H9 (cell line): Measurements from ENCODE around the gene ZPR1. TPM values are rescaled to one million over a fixed set of nuclear protein-coding genes. Genes with fewer than 3 reads are reported as not detected.

ENCODE experiments used
- DNase-seq: peaks from one replicate; pipeline ENCODE4 v3.0.0-alpha.2; 2017
- H2AFZ ChIP-seq: one replicate; pipeline ENCODE4 v1.6.1; 2013; ENCODE audit warnings: mild to moderate bottlenecking, low read length, control low read depth, moderate library complexity
- H2AK5ac ChIP-seq: 2 replicates; pipeline ENCODE4 v1.6.1; 2013; ENCODE audit warnings: low read length, control low read depth, mixed read lengths; ENCODE audit not compliant: insufficient read length
- H2BK120ac ChIP-seq: one replicate; pipeline ENCODE4 v1.6.1; 2013; ENCODE audit warnings: low read depth, mild to moderate bottlenecking, low read length, control low read depth, inconsistent platforms; ENCODE audit not compliant: poor library complexity, severe bottlenecking
- H2BK12ac ChIP-seq: 2 replicates; pipeline ENCODE4 v1.6.1; 2013; ENCODE audit warnings: low read length, control low read depth, mixed read lengths, low read depth; ENCODE audit not compliant: insufficient read length
- H2BK15ac ChIP-seq: 2 replicates; pipeline ENCODE4 v1.6.1; 2013; ENCODE audit warnings: low read depth, low read length, control low read depth
- H2BK20ac ChIP-seq: one replicate; pipeline ENCODE4 v1.6.1; 2013; ENCODE audit warnings: low read depth, mild to moderate bottlenecking, low read length, control low read depth, inconsistent platforms; ENCODE audit not compliant: poor library complexity, severe bottlenecking
- H2BK5ac ChIP-seq: 2 replicates; pipeline ENCODE4 v1.6.1; 2013; ENCODE audit warnings: low read length, control low read depth, mixed read lengths; ENCODE audit not compliant: insufficient read length
- H3K14ac ChIP-seq: 2 replicates; pipeline ENCODE4 v1.6.1; 2013; ENCODE audit warnings: low read length, control low read depth; ENCODE audit not compliant: insufficient read depth
- H3K18ac ChIP-seq: 2 replicates; pipeline ENCODE4 v1.6.1; 2013; ENCODE audit warnings: low read depth, mild to moderate bottlenecking, mixed read lengths, low read length, control low read depth; ENCODE audit not compliant: insufficient read length
- H3K23ac ChIP-seq: 2 replicates; pipeline ENCODE4 v1.6.1; 2013; ENCODE audit warnings: low read length, control low read depth, mixed read lengths, low read depth; ENCODE audit not compliant: insufficient read length
- H3K23me2 ChIP-seq: 2 replicates; pipeline ENCODE4 v1.6.1; 2013; ENCODE audit warnings: low read depth, mild to moderate bottlenecking, mixed read lengths, low read length, control low read depth; ENCODE audit not compliant: insufficient read length, poor library complexity, severe bottlenecking
- H3K27ac ChIP-seq: 2 replicates; pipeline ENCODE4 v1.5.1; 2013; ENCODE audit warnings: low read length, control low read depth, mixed read lengths, low read depth; ENCODE audit not compliant: insufficient read length
- H3K27me3 ChIP-seq: 2 replicates; pipeline ENCODE4 v1.6.1; 2013; ENCODE audit warnings: low read length, control low read depth, inconsistent platforms; ENCODE audit not compliant: insufficient read depth
- H3K4ac ChIP-seq: 2 replicates; pipeline ENCODE4 v1.6.1; 2013; ENCODE audit warnings: low read depth, mild to moderate bottlenecking, control low read depth, inconsistent platforms, low read length, moderate library complexity
- H3K4me1 ChIP-seq: 2 replicates; pipeline ENCODE4 v1.6.1; 2013; ENCODE audit warnings: low read length, control low read depth, inconsistent platforms; ENCODE audit not compliant: insufficient read depth
- H3K4me2 ChIP-seq: 2 replicates; pipeline ENCODE4 v1.6.1; 2013; ENCODE audit warnings: low read length, control low read depth, mixed read lengths; ENCODE audit not compliant: insufficient read length, insufficient read depth
- H3K56ac ChIP-seq: 2 replicates; pipeline ENCODE4 v1.6.1; 2013; ENCODE audit warnings: low read depth, mild to moderate bottlenecking, mixed read lengths, low read length, control low read depth; ENCODE audit not compliant: insufficient read length
- H3K79me1 ChIP-seq: 2 replicates; pipeline ENCODE4 v1.6.1; 2013; ENCODE audit warnings: low read depth, mild to moderate bottlenecking, moderate library complexity, low read length, control low read depth, inconsistent platforms; ENCODE audit not compliant: insufficient read depth, poor library complexity, severe bottlenecking
- H3K79me2 ChIP-seq: 2 replicates; pipeline ENCODE4 v1.6.1; 2013; ENCODE audit warnings: low read length, control low read depth, inconsistent platforms; ENCODE audit not compliant: insufficient read depth
- H3K9ac ChIP-seq: 2 replicates; pipeline ENCODE4 v1.6.1; 2013; ENCODE audit warnings: low read length, control low read depth, mixed read lengths; ENCODE audit not compliant: insufficient read length; ENCODE audit errors: extremely low read depth
- H3K9me3 ChIP-seq: one replicate; pipeline ENCODE4 v1.6.1; 2013; ENCODE audit warnings: low read depth, low read length, inconsistent platforms; ENCODE audit not compliant: control insufficient read depth
- H3T11ph ChIP-seq: one replicate; pipeline ENCODE4 v1.6.1; 2013; ENCODE audit warnings: mild to moderate bottlenecking, low read length, control low read depth, inconsistent platforms
- H4K20me1 ChIP-seq: one replicate; pipeline ENCODE4 v1.6.1; 2013; ENCODE audit not compliant: control insufficient read depth, insufficient read length, insufficient read depth
- H4K5ac ChIP-seq: 2 replicates; pipeline ENCODE4 v1.6.1; 2013; ENCODE audit warnings: low read depth, mild to moderate bottlenecking, mixed read lengths, low read length, control low read depth; ENCODE audit not compliant: insufficient read length
- H4K8ac ChIP-seq: replicated peaks from 2 replicates; pipeline ENCODE4 v1.6.1; 2013; ENCODE audit warnings: low read length, control low read depth, mixed read lengths, low read depth; ENCODE audit not compliant: insufficient read length
- H4K91ac ChIP-seq: 2 replicates; pipeline ENCODE4 v1.6.1; 2013; ENCODE audit warnings: low read depth, mild to moderate bottlenecking, moderate library complexity, mixed read lengths, low read length, control low read depth; ENCODE audit not compliant: insufficient read length
- H3K27ac Mint-ChIP-seq, 3 experiments: 2 replicates in 2 of 3; 3 replicates in 1 of 3; pipeline ENCODE4 v1.8.0; 2020 to 2021; ENCODE audit warnings: mixed read lengths in 3 of 3, mild to moderate bottlenecking in 1 of 3, moderate library complexity in 1 of 3
- H3K27me3 Mint-ChIP-seq: 2 replicates; pipeline ENCODE4 v1.8.0; 2021; ENCODE audit warnings: low read depth, mild to moderate bottlenecking, moderate library complexity, mixed read lengths
- H3K36me3 Mint-ChIP-seq, 3 experiments: 2 replicates in 2 of 3; 3 replicates in 1 of 3; pipeline ENCODE4 v1.8.0; 2020 to 2021; ENCODE audit warnings: low read depth in 3 of 3, mixed read lengths in 3 of 3; ENCODE audit not compliant: insufficient read depth in 1 of 3
- H3K4me1 Mint-ChIP-seq, 2 experiments: 2 replicates each; pipeline ENCODE4 v1.8.0; 2020; ENCODE audit warnings: mixed read lengths in 2 of 2
- H3K4me3 Mint-ChIP-seq, 2 experiments: 2 replicates in 1 of 2; 3 replicates in 1 of 2; pipeline ENCODE4 v1.8.0; 2020 to 2021; ENCODE audit warnings: mild to moderate bottlenecking in 2 of 2, mixed read lengths in 2 of 2, moderate library complexity in 1 of 2
- H3K9me3 Mint-ChIP-seq, 2 experiments: 2 replicates in 1 of 2; 3 replicates in 1 of 2; pipeline ENCODE4 v1.8.0; 2020; ENCODE audit warnings: mild to moderate bottlenecking in 2 of 2, mixed read lengths in 2 of 2, moderate library complexity in 1 of 2
- WGBS: extraction: QIAGEN DNeasy Blood & Tissue Kit; methylation state at CpG from one replicate; pipeline ENCODE4 v1.1.7; 2013; ENCODE audit warnings: missing lambda C conversion rate, low lambda C conversion rate, mixed read lengths; ENCODE audit not compliant: insufficient read length; ENCODE audit errors: extremely low coverage; 5-methylcytosine and 5-hydroxymethylcytosine counted together
- total RNA-seq: library from RNA; stranded (reverse); gene quantifications from 2 replicates; pipeline ENCODE4 v1.2.1, GENCODE V29; 2021
- TF ChIP-seq, protein P1 (sequence below): fragments of 200-600 bp; sonication (generic); conservative IDR thresholded peaks from 3 replicates; pipeline ENCODE4 v1.8.0; 2021; ENCODE audit warnings: antibody characterized with exemption, mild to moderate bottlenecking

The ZPR1 gene
- total RNA-seq, 1 experiment from 2014 or later, result 82.0 TPM

DNA sequence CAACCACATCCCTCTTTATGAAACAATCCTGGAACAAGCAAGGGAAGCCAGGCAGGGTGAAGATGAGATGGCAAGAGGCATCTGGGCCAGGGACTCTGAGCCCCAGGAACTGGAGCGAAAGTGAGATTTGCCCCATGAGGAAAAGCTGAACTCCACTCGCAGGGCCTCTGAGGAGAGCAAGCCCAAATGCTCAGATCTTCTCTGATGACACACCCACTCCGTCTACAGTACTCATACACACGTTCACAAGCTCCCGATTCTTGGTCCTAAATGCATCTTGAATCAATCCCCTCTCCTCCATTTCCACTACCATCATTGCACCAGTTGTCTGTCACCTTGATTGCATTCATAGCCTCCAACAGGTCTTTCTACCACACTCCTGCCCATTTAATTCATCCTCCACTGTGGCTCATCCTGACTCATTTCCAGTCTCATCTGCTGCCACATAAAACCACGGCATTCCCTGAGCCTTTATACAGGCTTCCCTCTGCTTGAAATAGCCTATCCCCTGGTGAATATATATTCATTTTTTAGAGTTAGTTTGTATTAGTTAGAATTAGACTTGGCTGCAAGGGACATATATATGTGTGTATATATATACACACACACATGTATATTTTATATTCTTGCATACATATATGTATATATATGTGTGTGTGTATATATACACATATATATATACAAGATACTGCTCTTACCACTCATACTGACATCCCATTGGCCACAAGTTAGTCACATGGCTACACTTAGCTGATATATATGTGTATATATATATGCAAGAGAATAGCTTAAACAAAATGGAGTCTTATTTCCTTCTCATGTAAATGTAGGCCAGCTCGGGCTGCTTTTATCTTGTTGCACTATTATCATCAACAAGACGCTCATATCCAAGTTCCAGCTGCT is 5.3 kb upstream of the ZPR1 start:
- Histone ChIP-seq H2BK120ac (no peak overlapping the region), H2BK15ac (no peak overlapping the region), H3K27me3 (no peaks in the 10 kb centered on the region; the same call in 1 of the 2 replicates), H4K8ac (no peak overlapping the region), H3K9me3 (no peaks in the 10 kb centered on the region), H3T11ph (no peak overlapping the region), H3K23ac (no peak overlapping the region), H3K27ac (no peak overlapping the region), H3K4me1 (no peaks in the 10 kb centered on the region; the same call in 1 of the 2 replicates), H2BK20ac (no peak overlapping the region), H4K91ac (no peak overlapping the region), H4K5ac (no peak overlapping the region), H4K20me1 (no peaks in the 10 kb centered on the region), H2AFZ (no peak overlapping the region), H2AK5ac (no peak overlapping the region), H2BK12ac (no peak overlapping the region), H3K23me2 (peaks cover 5% of the 10 kb centered on the region), H3K79me1 (no peaks in the 10 kb centered on the region), H3K9ac (no peak overlapping the region), H3K79me2 (no peaks in the 10 kb centered on the region), H3K4ac (no peak overlapping the region), H3K18ac (no peak overlapping the region), H3K4me2 (no peak overlapping the region), H2BK5ac (no peak overlapping the region), H3K14ac (no peak overlapping the region), H3K56ac (no peak overlapping the region)
- TF ChIP-seq, protein P1, sequence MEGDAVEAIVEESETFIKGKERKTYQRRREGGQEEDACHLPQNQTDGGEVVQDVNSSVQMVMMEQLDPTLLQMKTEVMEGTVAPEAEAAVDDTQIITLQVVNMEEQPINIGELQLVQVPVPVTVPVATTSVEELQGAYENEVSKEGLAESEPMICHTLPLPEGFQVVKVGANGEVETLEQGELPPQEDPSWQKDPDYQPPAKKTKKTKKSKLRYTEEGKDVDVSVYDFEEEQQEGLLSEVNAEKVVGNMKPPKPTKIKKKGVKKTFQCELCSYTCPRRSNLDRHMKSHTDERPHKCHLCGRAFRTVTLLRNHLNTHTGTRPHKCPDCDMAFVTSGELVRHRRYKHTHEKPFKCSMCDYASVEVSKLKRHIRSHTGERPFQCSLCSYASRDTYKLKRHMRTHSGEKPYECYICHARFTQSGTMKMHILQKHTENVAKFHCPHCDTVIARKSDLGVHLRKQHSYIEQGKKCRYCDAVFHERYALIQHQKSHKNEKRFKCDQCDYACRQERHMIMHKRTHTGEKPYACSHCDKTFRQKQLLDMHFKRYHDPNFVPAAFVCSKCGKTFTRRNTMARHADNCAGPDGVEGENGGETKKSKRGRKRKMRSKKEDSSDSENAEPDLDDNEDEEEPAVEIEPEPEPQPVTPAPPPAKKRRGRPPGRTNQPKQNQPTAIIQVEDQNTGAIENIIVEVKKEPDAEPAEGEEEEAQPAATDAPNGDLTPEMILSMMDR, result no peak
- DNase-seq, result no peak
- no peak overlapping the region for H3K4me3 Mint-ChIP-seq
- no peaks in the 10 kb centered on the region for H3K9me3 Mint-ChIP-seq
- WGBS, result no CpG with 5 or more reads among the region's 8 CpGs
- peaks cover 22% of the 10 kb centered on the region for H3K27me3 Mint-ChIP-seq
- H3K36me3 Mint-ChIP-seq, result peaks cover 0 to 2% (median 0%) of the 10 kb centered on the region in 3 experiments; a peak in 1 of 7 replicates
- H3K27ac Mint-ChIP-seq, result no peak overlapping the region
- H3K4me1 Mint-ChIP-seq, result peaks cover 15 to 24% of the 10 kb centered on the region in 2 experiments
